ENCODE measurements around the gene AFF3.

Gene AFF3

GRCh38 chr2:99805930-99806476, 336.4 kb downstream of the AFF3 start:
- TF ChIP-seq CTCF (IDR thresholded peaks at IDR 0.05; ENCODE audit: poor library complexity, severe bottlenecking): no peak
- H3K36me3 ChIP-seq (ENCODE audit: low read depth): no peaks in the 10 kb centered on the region
- H3K4me3 ChIP-seq (ENCODE audit: severe bottlenecking): no peak overlapping the region
- no peak overlapping the region for H3K27ac ChIP-seq (ENCODE audit: poor library complexity, severe bottlenecking)
- no peaks in the 10 kb centered on the region for H3K9me3 ChIP-seq (ENCODE audit: severe bottlenecking)
- no peak for ATAC-seq (ENCODE audit: low read depth)
- H3K4me1 ChIP-seq (ENCODE audit: insufficient read depth, poor library complexity, severe bottlenecking): peaks cover 27% of the 10 kb centered on the region
- DNase-seq (ENCODE audit: low spot score): no peak
- no peaks in the 10 kb centered on the region for H3K27me3 ChIP-seq (ENCODE audit: insufficient read depth, poor library complexity, severe bottlenecking)

GRCh38 chr2:99803846-99804245, 338.5 kb downstream of the AFF3 start:
- no peak for DNase-seq (ENCODE audit: low spot score)
- Histone ChIP-seq H3K9me3 (ENCODE audit: severe bottlenecking) (no peaks in the 10 kb centered on the region), H3K27me3 (ENCODE audit: insufficient read depth, poor library complexity, severe bottlenecking) (no peaks in the 10 kb centered on the region), H3K4me1 (ENCODE audit: insufficient read depth, poor library complexity, severe bottlenecking) (peaks cover 20% of the 10 kb centered on the region), H3K4me3 (ENCODE audit: severe bottlenecking) (no peak overlapping the region), H3K27ac (ENCODE audit: poor library complexity, severe bottlenecking) (no peak overlapping the region), H3K36me3 (ENCODE audit: low read depth) (no peaks in the 10 kb centered on the region)
- ATAC-seq (ENCODE audit: low read depth): no peak
- no peak for TF ChIP-seq CTCF (IDR thresholded peaks at IDR 0.05; ENCODE audit: poor library complexity, severe bottlenecking)

GRCh38 chr2:99802734-99803133, 339.7 kb downstream of the AFF3 start:
- Histone ChIP-seq H3K27ac (ENCODE audit: poor library complexity, severe bottlenecking) (no peak overlapping the region), H3K4me3 (ENCODE audit: severe bottlenecking) (no peak overlapping the region), H3K9me3 (ENCODE audit: severe bottlenecking) (no peaks in the 10 kb centered on the region), H3K4me1 (ENCODE audit: insufficient read depth, poor library complexity, severe bottlenecking) (peaks cover 11% of the 10 kb centered on the region), H3K27me3 (ENCODE audit: insufficient read depth, poor library complexity, severe bottlenecking) (no peaks in the 10 kb centered on the region), H3K36me3 (ENCODE audit: low read depth) (no peaks in the 10 kb centered on the region)
- ATAC-seq (ENCODE audit: low read depth) (no peak), DNase-seq (ENCODE audit: low spot score) (no peak)
- TF ChIP-seq CTCF (IDR thresholded peaks at IDR 0.05; ENCODE audit: poor library complexity, severe bottlenecking): no peak

- Histone ChIP-seq H3K36me3 (ENCODE audit: low read depth) (no peaks in the 10 kb centered on the region), H3K27ac (ENCODE audit: poor library complexity, severe bottlenecking) (no peak overlapping the region), H3K4me1 (ENCODE audit: insufficient read depth, poor library complexity, severe bottlenecking) (peaks cover 4% of the 10 kb centered on the region), H3K27me3 (ENCODE audit: insufficient read depth, poor library complexity, severe bottlenecking) (no peaks in the 10 kb centered on the region), H3K9me3 (ENCODE audit: severe bottlenecking) (no peaks in the 10 kb centered on the region), H3K4me3 (ENCODE audit: severe bottlenecking) (no peak overlapping the region)
- TF ChIP-seq CTCF (IDR thresholded peaks at IDR 0.05; ENCODE audit: poor library complexity, severe bottlenecking): no peak
- ATAC-seq (ENCODE audit: low read depth) (no peak), DNase-seq (ENCODE audit: low spot score) (no peak)
Measured at GRCh38 chr2:99801327-99801901, 341.0 kb downstream of the AFF3 start.

GRCh38 chr2:99797475-99797874, 344.9 kb downstream of the AFF3 start:
- no peak overlapping the region for H3K4me3 ChIP-seq (ENCODE audit: severe bottlenecking)
- H3K27me3 ChIP-seq (ENCODE audit: insufficient read depth, poor library complexity, severe bottlenecking): peaks cover 5% of the 10 kb centered on the region
- no peak overlapping the region for H3K27ac ChIP-seq (ENCODE audit: poor library complexity, severe bottlenecking)
- ATAC-seq (ENCODE audit: low read depth): no peak
- no peaks in the 10 kb centered on the region for H3K9me3 ChIP-seq (ENCODE audit: severe bottlenecking)
- no peak for TF ChIP-seq CTCF (IDR thresholded peaks at IDR 0.05; ENCODE audit: poor library complexity, severe bottlenecking)
- H3K36me3 ChIP-seq (ENCODE audit: low read depth): no peaks in the 10 kb centered on the region
- DNase-seq (ENCODE audit: low spot score): no peak
- no peaks in the 10 kb centered on the region for H3K4me1 ChIP-seq (ENCODE audit: insufficient read depth, poor library complexity, severe bottlenecking)

Data from RWPE2 (cell line).